A549 (cell line): Measurements from ENCODE around the gene APOBEC3B. TPM values are rescaled to one million over a fixed set of nuclear protein-coding genes. Genes with fewer than 3 reads are reported as not detected.

Source experiments
- ATAC-seq, 2 experiments: fragments of 200-7000 bp in 1 of 2; fragments of >200 bp in 1 of 2; cut with Nextera tagmentation in 1 of 2; cut with Tn5 transposase in 1 of 2; 3 replicates each; pipeline versions ENCODE4 v1.8.0 to v1.9.1; 2018 to 2020; ENCODE audit warnings: mild to moderate bottlenecking in 1 of 2, moderate library complexity in 1 of 2
- CTCF ChIA-PET: fragments of 300-600 bp; sonication (Branson Sonifier 250); formaldehyde crosslinking; extraction: SDS; loops from one replicate; lab custom pipeline; 2021; ENCODE audit warnings: antibody characterized with exemption, inconsistent platforms; lab: Yijun Ruan, JAX
- POLR2A ChIA-PET: fragments of 350-600 bp; formaldehyde crosslinking; extraction: SDS; loops from one replicate; lab custom pipeline; 2021; ENCODE audit warnings: antibody characterized with exemption, inconsistent platforms; lab: Yijun Ruan, JAX
- DNase-seq, 2 experiments: peaks; one replicate each; pipeline versions ENCODE4 v3.0.0 to v3.0.0-alpha.2; 2011 to 2016; ENCODE audit warnings: low read depth in 1 of 2, low spot score in 1 of 2
- FAIRE-seq: peaks from 2 replicates; lab custom pipeline; 2011; peaks lifted over from hg19 to GRCh38; lab: Jason Lieb, UNC
- H3K27ac ChIP-seq, 2 experiments: fragments of >200 bp; sonication (Bioruptor Twin); formaldehyde crosslinking; 3 replicates each; pipeline ENCODE4 v1.5.1; 2016 to 2017
- H3K4me1 ChIP-seq: fragments of >200 bp; sonication (Bioruptor Twin); formaldehyde crosslinking; 3 replicates; pipeline ENCODE4 v1.6.1; 2016
- H3K4me2 ChIP-seq: fragments of >200 bp; sonication (Bioruptor Twin); formaldehyde crosslinking; 3 replicates; pipeline ENCODE4 v1.6.1; 2016
- H3K4me3 ChIP-seq: fragments of >200 bp; sonication (Bioruptor Twin); formaldehyde crosslinking; 3 replicates; pipeline ENCODE4 v1.5.1; 2016
- H3K9me3 ChIP-seq: fragments of >200 bp; sonication (Bioruptor Twin); formaldehyde crosslinking; 3 replicates; pipeline ENCODE4 v1.6.1; 2016
- CEBPB ChIP-seq, 2 experiments: fragments of >200 bp in 1 of 2; sonication (Bioruptor Twin) in 1 of 2; formaldehyde crosslinking in 1 of 2; IDR thresholded peaks; 2 replicates each; pipeline ENCODE4 v1.6.1; 2012 to 2016
- CHD2 ChIP-seq: fragments of 150-350 bp; IDR thresholded peaks from 2 replicates; pipeline ENCODE4 v1.6.1; 2014; ENCODE audit warnings: low read length; ENCODE audit not compliant: partially characterized antibody
- FOSB ChIP-seq: fragments of 250-450 bp; sonication (Bioruptor Pico); IDR thresholded peaks from 2 replicates; pipeline ENCODE4 v1.5.0; 2020; ENCODE audit warnings: mild to moderate bottlenecking, moderate library complexity
- HDAC2 ChIP-seq: fragments of 200-600 bp; sonication (generic); IDR thresholded peaks from 2 replicates; pipeline ENCODE4 v1.6.1; 2016
- HOXA7 ChIP-seq: fragments of 250-450 bp; sonication (Bioruptor Pico); IDR thresholded peaks from 2 replicates; pipeline ENCODE4 v1.5.0; 2020; ENCODE audit warnings: mild to moderate bottlenecking, moderate library complexity
- HOXB5 ChIP-seq: fragments of 250-450 bp; sonication (Bioruptor Pico); IDR thresholded peaks from 2 replicates; pipeline ENCODE4 v1.5.0; 2020; ENCODE audit warnings: mild to moderate bottlenecking, moderate library complexity
- KDM1A ChIP-seq: fragments of 200-600 bp; sonication (generic); IDR thresholded peaks from 2 replicates; pipeline ENCODE4 v1.6.1; 2016; ENCODE audit warnings: low read depth, mild to moderate bottlenecking
- MAX ChIP-seq: IDR thresholded peaks from 2 replicates; pipeline ENCODE4 v1.6.1; 2012
- NPAS2 ChIP-seq: fragments of 250-450 bp; sonication (Bioruptor Pico); IDR thresholded peaks from 2 replicates; pipeline ENCODE4 v1.8.0; 2022; ENCODE audit warnings: mild to moderate bottlenecking, moderate library complexity, borderline replicate concordance
- NR3C1 ChIP-seq: fragments of >200 bp; sonication (Bioruptor Twin); formaldehyde crosslinking; IDR thresholded peaks from 3 replicates; pipeline ENCODE4 v1.6.1; 2017
- SMC3 ChIP-seq: fragments of >200 bp; sonication (Bioruptor Twin); formaldehyde crosslinking; IDR thresholded peaks from 3 replicates; pipeline ENCODE4 v1.6.1; 2018; ENCODE audit warnings: inconsistent platforms
- TP53 ChIP-seq: fragments of 250-450 bp; sonication (Bioruptor Pico); IDR thresholded peaks from 2 replicates; pipeline ENCODE4 v1.5.0; 2021; ENCODE audit warnings: mild to moderate bottlenecking, moderate library complexity
- ZC3H11A ChIP-seq: fragments of 450-650 bp; IDR thresholded peaks from 2 replicates; pipeline ENCODE4 v1.6.1; 2014; ENCODE audit warnings: antibody characterized with exemption, mild to moderate bottlenecking
- ZFP36 ChIP-seq: fragments of 450-650 bp; IDR thresholded peaks from 2 replicates; pipeline ENCODE4 v1.6.1; 2014; ENCODE audit warnings: borderline replicate concordance; ENCODE audit not compliant: partially characterized antibody
- ZNF302 ChIP-seq: fragments of 250-450 bp; sonication (Bioruptor Pico); IDR thresholded peaks from 2 replicates; pipeline ENCODE4 v1.9.0; 2021; ENCODE audit warnings: inconsistent platforms, mild to moderate bottlenecking, moderate library complexity
- ZSCAN20 ChIP-seq: fragments of 250-450 bp; sonication (Bioruptor Pico); IDR thresholded peaks from 2 replicates; pipeline ENCODE4 v1.8.0; 2022; ENCODE audit warnings: mild to moderate bottlenecking, moderate library complexity
- WGBS: methylation state at CpG from one replicate; pipeline ENCODE4 v1.1.6; 2017; ENCODE audit errors: missing lambda C conversion rate; 5-methylcytosine and 5-hydroxymethylcytosine counted together
- polyA plus RNA-seq, 4 experiments: library from polyadenylated mRNA; depleted of rRNA in 3 of 4; stranded (reverse); fragments of >200 nt; fragmentation: RNase III in 1 of 4; extraction: RNeasy Plus Mini Kit Qiagen cat#74134 plus additional on column Dnase treatment in 1 of 4; gene quantifications; 2 replicates in 3 of 4; 3 replicates in 1 of 4; pipeline ENCODE4 v1.2.3, GENCODE V29; 2011 to 2017
- TF ChIP-seq, protein P1 (sequence below): fragments of 200-600 bp; sonication (generic); IDR thresholded peaks from 2 replicates; pipeline ENCODE4 v1.6.1; 2016; ENCODE audit warnings: antibody characterized with exemption, mild to moderate bottlenecking, moderate library complexity
- TF ChIP-seq, protein P2 (sequence below): fragments of 250-450 bp; sonication (Bioruptor Pico); IDR thresholded peaks from 2 replicates; pipeline ENCODE4 v1.5.0; 2021; ENCODE audit warnings: mild to moderate bottlenecking, moderate library complexity, borderline replicate concordance
- TF ChIP-seq, protein P3 (sequence below): fragments of >200 bp; sonication (Bioruptor Twin); formaldehyde crosslinking; IDR thresholded peaks from 3 replicates; pipeline ENCODE4 v1.5.1; 2016

APOBEC3B gene
- polyA plus RNA-seq, 2 of the 4 experiments (the other 2 are of a cell fraction) = 16.7 to 19.6 TPM

- TF ChIP-seq, protein P1, sequence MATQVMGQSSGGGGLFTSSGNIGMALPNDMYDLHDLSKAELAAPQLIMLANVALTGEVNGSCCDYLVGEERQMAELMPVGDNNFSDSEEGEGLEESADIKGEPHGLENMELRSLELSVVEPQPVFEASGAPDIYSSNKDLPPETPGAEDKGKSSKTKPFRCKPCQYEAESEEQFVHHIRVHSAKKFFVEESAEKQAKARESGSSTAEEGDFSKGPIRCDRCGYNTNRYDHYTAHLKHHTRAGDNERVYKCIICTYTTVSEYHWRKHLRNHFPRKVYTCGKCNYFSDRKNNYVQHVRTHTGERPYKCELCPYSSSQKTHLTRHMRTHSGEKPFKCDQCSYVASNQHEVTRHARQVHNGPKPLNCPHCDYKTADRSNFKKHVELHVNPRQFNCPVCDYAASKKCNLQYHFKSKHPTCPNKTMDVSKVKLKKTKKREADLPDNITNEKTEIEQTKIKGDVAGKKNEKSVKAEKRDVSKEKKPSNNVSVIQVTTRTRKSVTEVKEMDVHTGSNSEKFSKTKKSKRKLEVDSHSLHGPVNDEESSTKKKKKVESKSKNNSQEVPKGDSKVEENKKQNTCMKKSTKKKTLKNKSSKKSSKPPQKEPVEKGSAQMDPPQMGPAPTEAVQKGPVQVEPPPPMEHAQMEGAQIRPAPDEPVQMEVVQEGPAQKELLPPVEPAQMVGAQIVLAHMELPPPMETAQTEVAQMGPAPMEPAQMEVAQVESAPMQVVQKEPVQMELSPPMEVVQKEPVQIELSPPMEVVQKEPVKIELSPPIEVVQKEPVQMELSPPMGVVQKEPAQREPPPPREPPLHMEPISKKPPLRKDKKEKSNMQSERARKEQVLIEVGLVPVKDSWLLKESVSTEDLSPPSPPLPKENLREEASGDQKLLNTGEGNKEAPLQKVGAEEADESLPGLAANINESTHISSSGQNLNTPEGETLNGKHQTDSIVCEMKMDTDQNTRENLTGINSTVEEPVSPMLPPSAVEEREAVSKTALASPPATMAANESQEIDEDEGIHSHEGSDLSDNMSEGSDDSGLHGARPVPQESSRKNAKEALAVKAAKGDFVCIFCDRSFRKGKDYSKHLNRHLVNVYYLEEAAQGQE = no peak
- no peak for TF ChIP-seq CEBPB (IDR thresholded peaks at IDR 0.05)
- TF ChIP-seq, protein P2, sequence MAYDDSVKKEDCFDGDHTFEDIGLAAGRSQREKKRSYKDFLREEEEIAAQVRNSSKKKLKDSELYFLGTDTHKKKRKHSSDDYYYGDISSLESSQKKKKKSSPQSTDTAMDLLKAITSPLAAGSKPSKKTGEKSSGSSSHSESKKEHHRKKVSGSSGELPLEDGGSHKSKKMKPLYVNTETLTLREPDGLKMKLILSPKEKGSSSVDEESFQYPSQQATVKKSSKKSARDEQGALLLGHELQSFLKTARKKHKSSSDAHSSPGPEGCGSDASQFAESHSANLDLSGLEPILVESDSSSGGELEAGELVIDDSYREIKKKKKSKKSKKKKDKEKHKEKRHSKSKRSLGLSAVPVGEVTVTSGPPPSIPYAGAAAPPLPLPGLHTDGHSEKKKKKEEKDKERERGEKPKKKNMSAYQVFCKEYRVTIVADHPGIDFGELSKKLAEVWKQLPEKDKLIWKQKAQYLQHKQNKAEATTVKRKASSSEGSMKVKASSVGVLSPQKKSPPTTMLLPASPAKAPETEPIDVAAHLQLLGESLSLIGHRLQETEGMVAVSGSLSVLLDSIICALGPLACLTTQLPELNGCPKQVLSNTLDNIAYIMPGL (CRISPR knock-in tag) = no peak
- no peak for TF ChIP-seq TP53 (CRISPR knock-in tag)
- TF ChIP-seq NR3C1 = no peak
- TF ChIP-seq HOXA7 (CRISPR knock-in tag) = no peak
- TF ChIP-seq HOXB5 = no peak
- TF ChIP-seq, all 56 proteins: peak for 0
Measured at GRCh38 chr22:38965614-38966379, 16.4 kb upstream of the APOBEC3B start (continued).

DNA sequence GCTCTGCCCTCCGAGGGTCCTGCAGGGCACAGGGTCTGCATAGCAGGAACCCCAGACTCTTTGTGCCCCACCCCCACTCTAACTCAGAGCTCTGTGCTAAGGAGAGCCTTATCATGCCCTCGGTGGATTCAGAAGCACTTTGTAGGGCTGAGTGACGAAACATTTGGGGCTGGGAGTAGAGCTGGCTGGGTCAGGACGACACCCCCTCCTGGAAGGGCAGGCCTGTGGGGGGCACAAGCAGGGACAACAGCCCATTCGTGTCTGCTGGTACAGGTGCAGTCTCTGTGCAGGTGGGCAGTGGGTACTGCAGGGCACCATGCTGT lies 15.8 kb upstream of the APOBEC3B start:
- H3K4me3 ChIP-seq = no peak overlapping the region
- TF ChIP-seq NPAS2 (CRISPR knock-in tag) (no peak), CHD2 (no peak), ZC3H11A (no peak), ZFP36 (no peak), MAX (no peak)
- TF ChIP-seq, protein P1 = no peak
- H3K4me1 ChIP-seq = 0 out of 3 replicates have a peak, but pooled peaks cover 4% of the 10 kb centered on the region
- POLR2A ChIA-PET = no interaction called here
- WGBS = 42% methylated on average over 4 of the region's 5 CpGs
- FAIRE-seq = no peak
- no peaks in the 10 kb centered on the region for H3K9me3 ChIP-seq
- no peak overlapping the region for H3K27ac ChIP-seq
- no peak for DNase-seq
- H3K4me2 ChIP-seq = no peak overlapping the region
- CTCF ChIA-PET = no interaction called here
- ATAC-seq = no peak

- ChIA-PET POLR2A (no interaction called here), CTCF (no interaction called here)
- WGBS = 67% methylated on average over 3 of the region's 7 CpGs
- H3K4me3 ChIP-seq = no peak overlapping the region
- no peak overlapping the region for H3K4me2 ChIP-seq
- no peak overlapping the region for H3K27ac ChIP-seq
- no peak for ATAC-seq
- TF ChIP-seq SMC3 = no peak
- no peak for TF ChIP-seq KDM1A
- TF ChIP-seq FOSB = no peak
- TF ChIP-seq ZSCAN20 (CRISPR knock-in tag) = no peak
- no peak for TF ChIP-seq ZNF302 (CRISPR knock-in tag)
- TF ChIP-seq, protein P3, sequence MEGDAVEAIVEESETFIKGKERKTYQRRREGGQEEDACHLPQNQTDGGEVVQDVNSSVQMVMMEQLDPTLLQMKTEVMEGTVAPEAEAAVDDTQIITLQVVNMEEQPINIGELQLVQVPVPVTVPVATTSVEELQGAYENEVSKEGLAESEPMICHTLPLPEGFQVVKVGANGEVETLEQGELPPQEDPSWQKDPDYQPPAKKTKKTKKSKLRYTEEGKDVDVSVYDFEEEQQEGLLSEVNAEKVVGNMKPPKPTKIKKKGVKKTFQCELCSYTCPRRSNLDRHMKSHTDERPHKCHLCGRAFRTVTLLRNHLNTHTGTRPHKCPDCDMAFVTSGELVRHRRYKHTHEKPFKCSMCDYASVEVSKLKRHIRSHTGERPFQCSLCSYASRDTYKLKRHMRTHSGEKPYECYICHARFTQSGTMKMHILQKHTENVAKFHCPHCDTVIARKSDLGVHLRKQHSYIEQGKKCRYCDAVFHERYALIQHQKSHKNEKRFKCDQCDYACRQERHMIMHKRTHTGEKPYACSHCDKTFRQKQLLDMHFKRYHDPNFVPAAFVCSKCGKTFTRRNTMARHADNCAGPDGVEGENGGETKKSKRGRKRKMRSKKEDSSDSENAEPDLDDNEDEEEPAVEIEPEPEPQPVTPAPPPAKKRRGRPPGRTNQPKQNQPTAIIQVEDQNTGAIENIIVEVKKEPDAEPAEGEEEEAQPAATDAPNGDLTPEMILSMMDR = no peak
- no peak for TF ChIP-seq HDAC2
- no peak for FAIRE-seq
- H3K9me3 ChIP-seq = no peaks in the 10 kb centered on the region
- no peak for DNase-seq
- 0 out of 3 replicates have a peak, but pooled peaks cover 4% of the 10 kb centered on the region for H3K4me1 ChIP-seq
Measured at GRCh38 chr22:38966942-38967341, 15.2 kb upstream of the APOBEC3B start.
